Renal cortex interstitium (tissue), 11 donors: ENCODE results near the gene RAB39A. TPM values are rescaled to one million over a fixed set of nuclear protein-coding genes. Genes with fewer than 3 reads are reported as not detected.

Experiments used
- DNase-seq, 11 donors: peaks; one replicate each; pipeline ENCODE4 v3.0.0-alpha.2; 2013; ENCODE audit warnings: low read depth in 9 of 11, low spot score in 4 of 11; ENCODE audit errors: extremely low read depth in 1 of 11
- polyA plus RNA-seq, 3 donors: library from polyadenylated mRNA; unstranded; fragments of 120-200 nt; gene quantifications; one replicate each; pipeline ENCODE4 v1.2.1, GENCODE V29; 2013; ENCODE audit not compliant: insufficient read length in 3 of 3

The RAB39A gene
- polyA plus RNA-seq, 3 donors = 0.56 to 1.0 (median 0.82) TPM

GRCh38 chr11:107953446-107953845, 25.2 kb downstream of the RAB39A start:
- no peak for DNase-seq

- DNase-seq = no peak
Measured at GRCh38 chr11:107956543-107956942, 28.3 kb downstream of the RAB39A start.

- no peak for DNase-seq
Measured at GRCh38 chr11:107957109-107957588, 28.9 kb downstream of the RAB39A start.

- DNase-seq = no peak
Measured at GRCh38 chr11:107961480-107961879, 33.2 kb downstream of the RAB39A start.

- no peak for DNase-seq
Measured at GRCh38 chr11:107962181-107962580, 33.9 kb downstream of the RAB39A start.

GRCh38 chr11:107963091-107963490, 34.8 kb downstream of the RAB39A start:
- no peak for DNase-seq

GRCh38 chr11:107969219-107969618, 41.0 kb downstream of the RAB39A start:
- DNase-seq = no peak

- DNase-seq = no peak
Measured at GRCh38 chr11:107970049-107970448, 41.8 kb downstream of the RAB39A start.

- no peak for DNase-seq
Measured at GRCh38 chr11:107973641-107974040, 45.4 kb downstream of the RAB39A start.

GRCh38 chr11:107988397-107989158, 60.3 kb downstream of the RAB39A start:
- DNase-seq = no peak

GRCh38 chr11:107991868-107992414, 63.7 kb downstream of the RAB39A start:
- no peak for DNase-seq

- no peak for DNase-seq
Measured at GRCh38 chr11:107996006-107996776, 67.9 kb downstream of the RAB39A start.

- no peak for DNase-seq
Measured at GRCh38 chr11:107998761-107999160, 70.5 kb downstream of the RAB39A start.

- peak in 8 of 11 donors; percentile 13 to 43 (median 21) for DNase-seq
Measured at GRCh38 chr11:107999759-108000455, 71.7 kb downstream of the RAB39A start.

- no peak for DNase-seq
Measured at GRCh38 chr11:108002476-108002875, 74.2 kb downstream of the RAB39A start.

GRCh38 chr11:108003623-108004022, 75.4 kb downstream of the RAB39A start:
- no peak for DNase-seq

- DNase-seq = no peak
Measured at GRCh38 chr11:108007819-108008218, 79.6 kb downstream of the RAB39A start.

GRCh38 chr11:108008656-108009496, 80.6 kb downstream of the RAB39A start, which contains the start of gene CUL5:
Gene CUL5 (plus strand): TSS chr11:108008898. CDS start chr11:108009349, 451 bp downstream.
- DNase-seq = peak; percentile 81 to 95 (median 90)
